T-cell (primary cell): ENCODE measurements around the gene NDUFAF4. TPM values are rescaled to one million over a fixed set of nuclear protein-coding genes. Genes with fewer than 3 reads are reported as not detected.

Source experiments
- ATAC-seq, 4 experiments: fragments of 200-7000 bp in 3 of 4; fragments of 150-1000 bp in 1 of 4; cut with Tn5 transposase; replicated peaks in 1 of 4; 1 replicate in 3 of 4; 2 replicates in 1 of 4; pipeline ENCODE4 v1.10.0; 2021; ENCODE audit warnings: moderate library complexity in 3 of 4, mild to moderate bottlenecking in 2 of 4, moderate number of reproducible peaks in 1 of 4
- CTCF ChIA-PET, 2 donors: fragments of 300-600 bp; sonication (Branson Sonifier 250); formaldehyde crosslinking; loops; one replicate each; lab custom pipeline; 2022; ENCODE audit warnings: antibody characterized with exemption in 2 of 2; lab: Charles Lee
- POLR2A ChIA-PET, 2 donors: fragments of 300-600 bp; sonication (Branson Sonifier 250); formaldehyde crosslinking; loops; one replicate each; lab custom pipeline; 2022; ENCODE audit warnings: antibody characterized with exemption in 2 of 2; lab: Charles Lee
- DNase-seq, 35 experiments: peaks; one replicate each; pipeline versions ENCODE4 v3.0.0 to v3.0.0-alpha.2; 2013 to 2023
- H3K27ac ChIP-seq: one replicate; pipeline ENCODE4 v1.5.1; 2013; ENCODE audit warnings: low read length
- H3K27me3 ChIP-seq, 2 experiments: replicated peaks in 1 of 2; 1 replicate in 1 of 2; 2 replicates in 1 of 2; pipeline versions ENCODE4 v1.6.1 to v1.7.0; 2013; ENCODE audit warnings: low read length in 1 of 2, mixed read lengths in 1 of 2; ENCODE audit not compliant: control insufficient read depth in 2 of 2, insufficient read depth in 2 of 2; ENCODE audit errors: extremely low read depth in 1 of 2
- H3K36me3 ChIP-seq, 2 donors: 1 replicate in 1 of 2; 2 replicates in 1 of 2; pipeline versions ENCODE4 v1.6.1 to v1.7.0; 2013; ENCODE audit warnings: low read length in 1 of 2; ENCODE audit not compliant: control insufficient read depth in 2 of 2, insufficient read depth in 1 of 2; ENCODE audit errors: extremely low read depth in 1 of 2
- H3K4me1 ChIP-seq, 2 experiments: 1 replicate in 1 of 2; 2 replicates in 1 of 2; pipeline versions ENCODE4 v1.6.1 to v1.7.0; 2013; ENCODE audit warnings: low read length in 2 of 2, mixed read lengths in 1 of 2; ENCODE audit not compliant: insufficient read depth in 2 of 2, control insufficient read depth in 1 of 2; ENCODE audit errors: extremely low read depth in 1 of 2
- H3K4me3 ChIP-seq, 2 donors: 1 replicate in 1 of 2; 2 replicates in 1 of 2; pipeline versions ENCODE4 v1.5.1 to v1.7.0; 2013; ENCODE audit warnings: mild to moderate bottlenecking in 2 of 2, low read length in 1 of 2, moderate library complexity in 1 of 2; ENCODE audit not compliant: control insufficient read depth in 1 of 2; ENCODE audit errors: extremely low read depth in 1 of 2
- H3K9me3 ChIP-seq: 2 replicates; pipeline ENCODE4 v1.7.0; 2013
- H3K27ac Mint-ChIP-seq, 2 donors: one replicate each; pipeline ENCODE4 v1.8.0; 2020 to 2021; ENCODE audit warnings: mild to moderate bottlenecking in 2 of 2, mixed read lengths in 2 of 2
- H3K27me3 Mint-ChIP-seq, 2 donors: one replicate each; pipeline ENCODE4 v1.8.0; 2021 to 2022; ENCODE audit warnings: mixed read lengths in 2 of 2
- H3K36me3 Mint-ChIP-seq: one replicate; pipeline ENCODE4 v1.8.0; 2021; ENCODE audit warnings: mixed read lengths
- H3K4me1 Mint-ChIP-seq, 3 donors: one replicate each; pipeline ENCODE4 v1.8.0; 2020 to 2022; ENCODE audit warnings: mixed read lengths in 3 of 3, mild to moderate bottlenecking in 1 of 3
- H3K4me3 Mint-ChIP-seq, 3 donors: one replicate each; pipeline ENCODE4 v1.8.0; 2020 to 2022; ENCODE audit warnings: mild to moderate bottlenecking in 3 of 3, mixed read lengths in 3 of 3, moderate library complexity in 3 of 3
- H3K9me3 Mint-ChIP-seq, 3 donors: one replicate each; pipeline ENCODE4 v1.8.0; 2020 to 2022; ENCODE audit warnings: mixed read lengths in 3 of 3
- WGBS: methylation state at CpG from one replicate; pipeline ENCODE4 v1.1.5; 2013; ENCODE audit warnings: missing lambda C conversion rate; ENCODE audit not compliant: insufficient coverage; 5-methylcytosine and 5-hydroxymethylcytosine counted together
- total RNA-seq, 35 experiments: library from RNA in 6 of 35; stranded (reverse) in 6 of 35; fragments of 120-200 nt in 1 of 35; gene quantifications; one replicate each; pipeline versions ENCODE4 v1.2.1 to v1.2.4 and lab custom pipeline; 2013 to 2026

NDUFAF4 gene
- total RNA-seq, 5 donors from 2014 or later (not counting 1 experiment from before 2014, with no cell fraction given) = 22.1 to 29.0 (median 24.5) TPM

GRCh38 chr6:96911171-96911570 is 13.5 kb upstream of the NDUFAF4 start:
- Histone ChIP-seq H3K4me3 (no peak overlapping the region), H3K27ac (no peak overlapping the region), H3K27me3 (peaks cover 0 to 5% of the 10 kb centered on the region in 2 experiments), H3K9me3 (no peaks in the 10 kb centered on the region), H3K36me3 (no peaks in the 10 kb centered on the region), H3K4me1 (no peaks in the 10 kb centered on the region)
- peaks cover 0 to 2% (median 0%) of the 10 kb centered on the region in 3 donors for H3K4me1 Mint-ChIP-seq
- ATAC-seq (no peak), DNase-seq (no peak)
- H3K27ac Mint-ChIP-seq = no peak overlapping the region
- H3K36me3 Mint-ChIP-seq = no peaks in the 10 kb centered on the region
- POLR2A ChIA-PET = interaction anchor here in 1 of 2 donors (0.6 kb wide), 1 partner anchor 11 kb away, joined by 3 read pairs; no protein-coding TSS in a partner anchor
- CTCF ChIA-PET = interaction anchor here in 1 of 2 donors (0.8 kb wide), 1 partner anchor 13 kb away, joined by 6 read pairs; the partner anchor contains the start of gene NDUFAF4
- H3K27me3 Mint-ChIP-seq = peaks cover 18 to 30% of the 10 kb centered on the region in 2 donors
- no peak overlapping the region for H3K4me3 Mint-ChIP-seq
- 82% methylated on average over 3 of the region's 3 CpGs for WGBS
- no peaks in the 10 kb centered on the region for H3K9me3 Mint-ChIP-seq

GRCh38 chr6:96909811-96910210 is 12.1 kb upstream of the NDUFAF4 start:
- ATAC-seq (no peak), DNase-seq (no peak)
- no peaks in the 10 kb centered on the region for H3K36me3 Mint-ChIP-seq
- no peaks in the 10 kb centered on the region for H3K4me1 ChIP-seq
- no peak overlapping the region for H3K27ac ChIP-seq
- H3K4me3 Mint-ChIP-seq = no peak overlapping the region
- H3K27ac Mint-ChIP-seq = no peak overlapping the region
- no peaks in the 10 kb centered on the region for H3K9me3 ChIP-seq
- POLR2A ChIA-PET = no interaction called here
- WGBS = no CpG with 5 or more reads among the region's 2 CpGs
- no peaks in the 10 kb centered on the region for H3K36me3 ChIP-seq
- no peaks in the 10 kb centered on the region for H3K9me3 Mint-ChIP-seq
- peaks cover 0 to 5% of the 10 kb centered on the region in 2 experiments for H3K27me3 ChIP-seq
- CTCF ChIA-PET = no interaction called here
- peaks cover 14 to 27% of the 10 kb centered on the region in 2 donors for H3K27me3 Mint-ChIP-seq
- peaks cover 0 to 2% (median 0%) of the 10 kb centered on the region in 3 donors for H3K4me1 Mint-ChIP-seq
- H3K4me3 ChIP-seq = no peak overlapping the region

- H3K4me1 Mint-ChIP-seq = peaks cover 0 to 2% (median 0%) of the 10 kb centered on the region in 3 donors
- DNase-seq (no peak), ATAC-seq (no peak)
- no peaks in the 10 kb centered on the region for H3K36me3 Mint-ChIP-seq
- no peak overlapping the region for H3K4me3 Mint-ChIP-seq
- no peak overlapping the region for H3K27ac Mint-ChIP-seq
- Histone ChIP-seq H3K27me3 (peaks cover 4 to 5% of the 10 kb centered on the region in 2 experiments), H3K9me3 (no peaks in the 10 kb centered on the region), H3K4me3 (no peak overlapping the region), H3K27ac (no peak overlapping the region), H3K4me1 (no peaks in the 10 kb centered on the region), H3K36me3 (no peaks in the 10 kb centered on the region)
- no CpG with 5 or more reads among the region's 2 CpGs for WGBS
- no peaks in the 10 kb centered on the region for H3K9me3 Mint-ChIP-seq
- peaks cover 14 to 26% of the 10 kb centered on the region in 2 donors for H3K27me3 Mint-ChIP-seq
- ChIA-PET POLR2A (interaction anchor here in 1 of 2 donors (1.0 kb wide), 1 partner anchor 17 kb away, joined by 3 read pairs; the partner anchor contains the start of gene KLHL32), CTCF (interaction anchor here in 1 of 2 donors (0.6 to 1.3 kb wide), 2 partner anchors 9 to 14 kb away, joined by 4 read pairs; no protein-coding TSS in a partner anchor)
Measured at GRCh38 chr6:96907498-96907897, 9.8 kb upstream of the NDUFAF4 start.

- DNase-seq = no peak
- H3K27ac ChIP-seq = no peak overlapping the region
- H3K4me1 ChIP-seq = peaks cover 6 to 18% of the 10 kb centered on the region in 2 experiments
- Mint-ChIP-seq H3K27me3 (peaks cover 14 to 20% of the 10 kb centered on the region in 2 donors), H3K36me3 (peaks cover 2% of the 10 kb centered on the region), H3K4me3 (no peak overlapping the region), H3K4me1 (peaks cover 20 to 24% (median 22%) of the 10 kb centered on the region in 3 donors), H3K9me3 (no peaks in the 10 kb centered on the region), H3K27ac (no peak overlapping the region)
- CTCF ChIA-PET = no interaction called here
- H3K36me3 ChIP-seq = peaks cover 0 to 2% of the 10 kb centered on the region in 2 donors
- peaks cover 0 to 7% of the 10 kb centered on the region in 2 experiments for H3K27me3 ChIP-seq
- no peaks in the 10 kb centered on the region for H3K9me3 ChIP-seq
- no peak overlapping the region for H3K4me3 ChIP-seq
- POLR2A ChIA-PET = no interaction called here
- no peak for ATAC-seq
- WGBS = no CpG with 5 or more reads among the region's 2 CpGs
Measured at GRCh38 chr6:96900873-96901272, 3.2 kb upstream of the NDUFAF4 start.

- no peaks in the 10 kb centered on the region for H3K9me3 Mint-ChIP-seq
- Histone ChIP-seq H3K36me3 (peaks cover 0 to 10% of the 10 kb centered on the region in 2 donors), H3K27ac (no peak overlapping the region), H3K27me3 (peaks cover 0 to 7% of the 10 kb centered on the region in 2 experiments), H3K4me3 (no peak overlapping the region), H3K4me1 (peaks cover 6 to 24% of the 10 kb centered on the region in 2 experiments), H3K9me3 (no peaks in the 10 kb centered on the region)
- H3K36me3 Mint-ChIP-seq = peaks cover 4% of the 10 kb centered on the region
- DNase-seq (no peak), ATAC-seq (no peak)
- H3K27ac Mint-ChIP-seq = no peak overlapping the region
- H3K4me3 Mint-ChIP-seq = no peak overlapping the region
- H3K4me1 Mint-ChIP-seq = peaks cover 30 to 32% (median 30%) of the 10 kb centered on the region in 3 donors
- CTCF ChIA-PET = interaction anchor here (0.5 to 4.5 kb wide), 5 partner anchors 22 to 448 kb away, joined by 3 to 25 read pairs (median 6); no protein-coding TSS in a partner anchor
- H3K27me3 Mint-ChIP-seq = peaks cover 14 to 15% of the 10 kb centered on the region in 2 donors
- WGBS = no CpG with 5 or more reads among the region's 2 CpGs
- POLR2A ChIA-PET = interaction anchor here in 1 of 2 donors (3.0 kb wide), 1 partner anchor 25 kb away, joined by 16 read pairs; the partner anchor contains the start of gene KLHL32
Measured at GRCh38 chr6:96899451-96899998, 1.8 kb upstream of the NDUFAF4 start.

GRCh38 chr6:96899019-96899418 is 1.3 kb upstream of the NDUFAF4 start:
- peaks cover 30 to 35% (median 33%) of the 10 kb centered on the region in 3 donors for H3K4me1 Mint-ChIP-seq
- Histone ChIP-seq H3K4me3 (no peak overlapping the region), H3K9me3 (no peaks in the 10 kb centered on the region), H3K36me3 (peaks cover 0 to 13% of the 10 kb centered on the region in 2 donors), H3K4me1 (peaks cover 6 to 24% of the 10 kb centered on the region in 2 experiments), H3K27ac (no peak overlapping the region), H3K27me3 (peaks cover 0 to 5% of the 10 kb centered on the region in 2 experiments)
- peak overlapping the region in 1 of 2 donors; percentile 92 for H3K27ac Mint-ChIP-seq
- POLR2A ChIA-PET = interaction anchor here in 1 of 2 donors (3.0 kb wide), 1 partner anchor 25 kb away, joined by 16 read pairs; the partner anchor contains the start of gene KLHL32
- ATAC-seq = no peak
- no peak overlapping the region for H3K4me3 Mint-ChIP-seq
- DNase-seq = peak in 1 of 35 experiments; percentile 23
- WGBS = no CpG with 5 or more reads among the region's 3 CpGs
- peaks cover 7% of the 10 kb centered on the region for H3K36me3 Mint-ChIP-seq
- CTCF ChIA-PET = interaction anchor here (0.6 to 4.5 kb wide), 5 partner anchors 8 to 449 kb away, joined by 3 to 25 read pairs (median 6); no protein-coding TSS in a partner anchor
- no peaks in the 10 kb centered on the region for H3K9me3 Mint-ChIP-seq
- peaks cover 14 to 15% of the 10 kb centered on the region in 2 donors for H3K27me3 Mint-ChIP-seq
